Measurements from ENCODE around the gene SPEM1.

DNA sequence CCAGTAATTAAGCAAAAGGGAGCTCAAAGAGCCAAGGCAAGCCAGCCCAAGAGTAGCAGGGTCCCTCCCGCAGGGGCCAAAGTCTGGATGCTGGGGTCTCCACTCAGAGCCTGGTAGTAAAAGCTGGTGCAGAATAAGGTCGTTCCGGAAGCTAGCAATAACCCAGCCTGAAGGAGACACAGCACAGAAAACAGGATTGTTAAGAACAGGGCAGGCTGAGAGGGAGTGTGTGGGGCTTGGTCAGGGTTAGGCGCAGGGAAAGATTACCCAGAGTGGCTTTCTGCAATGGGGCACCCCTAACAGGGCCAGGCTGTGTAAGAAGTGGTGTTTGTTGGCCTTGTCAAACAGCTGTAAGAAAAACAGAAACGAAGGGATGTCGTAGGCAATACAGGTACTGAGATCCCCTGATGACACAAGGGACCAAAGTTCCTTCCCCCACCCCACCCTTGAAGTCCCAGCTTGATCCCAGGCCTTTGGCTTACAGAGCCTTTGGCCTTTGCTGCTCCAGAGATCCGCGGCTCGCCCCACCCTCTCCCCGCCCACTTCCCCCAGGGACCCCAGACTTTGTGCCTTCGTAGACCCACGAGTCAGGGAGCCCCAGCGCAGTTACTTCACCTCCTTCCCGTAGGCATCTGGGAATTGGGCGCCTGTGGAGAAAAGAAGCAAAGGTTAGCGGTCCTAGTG is 16.9 kb upstream of the SPEM1 start:
- TF ChIP-seq POLR2AphosphoS5 (IDR thresholded peaks at IDR 0.05) = no peak
- TF ChIP-seq, protein P1, sequence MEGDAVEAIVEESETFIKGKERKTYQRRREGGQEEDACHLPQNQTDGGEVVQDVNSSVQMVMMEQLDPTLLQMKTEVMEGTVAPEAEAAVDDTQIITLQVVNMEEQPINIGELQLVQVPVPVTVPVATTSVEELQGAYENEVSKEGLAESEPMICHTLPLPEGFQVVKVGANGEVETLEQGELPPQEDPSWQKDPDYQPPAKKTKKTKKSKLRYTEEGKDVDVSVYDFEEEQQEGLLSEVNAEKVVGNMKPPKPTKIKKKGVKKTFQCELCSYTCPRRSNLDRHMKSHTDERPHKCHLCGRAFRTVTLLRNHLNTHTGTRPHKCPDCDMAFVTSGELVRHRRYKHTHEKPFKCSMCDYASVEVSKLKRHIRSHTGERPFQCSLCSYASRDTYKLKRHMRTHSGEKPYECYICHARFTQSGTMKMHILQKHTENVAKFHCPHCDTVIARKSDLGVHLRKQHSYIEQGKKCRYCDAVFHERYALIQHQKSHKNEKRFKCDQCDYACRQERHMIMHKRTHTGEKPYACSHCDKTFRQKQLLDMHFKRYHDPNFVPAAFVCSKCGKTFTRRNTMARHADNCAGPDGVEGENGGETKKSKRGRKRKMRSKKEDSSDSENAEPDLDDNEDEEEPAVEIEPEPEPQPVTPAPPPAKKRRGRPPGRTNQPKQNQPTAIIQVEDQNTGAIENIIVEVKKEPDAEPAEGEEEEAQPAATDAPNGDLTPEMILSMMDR (IDR thresholded peaks at IDR 0.05) = no peak

All from prostate gland (tissue), 2 donors.